Tibial nerve (tissue), 4 donors: ENCODE data around the gene PRKAB2. TPM values are rescaled to one million over a fixed set of nuclear protein-coding genes. Genes with fewer than 3 reads are reported as not detected.

Source experiments
- DNase-seq, 2 donors: peaks; one replicate each; pipeline ENCODE4 v3.0.0-alpha.2; 2019; ENCODE audit warnings: low spot score in 2 of 2
- H3K27ac ChIP-seq, 4 donors: fragments of 200-600 bp; sonication (generic) in 3 of 4; one replicate each; pipeline ENCODE4 v1.5.1; 2017 to 2019; ENCODE audit warnings: mild to moderate bottlenecking in 1 of 4
- H3K27me3 ChIP-seq, 2 donors: fragments of 200-600 bp; sonication (generic) in 1 of 2; one replicate each; pipeline versions ENCODE4 v1.5.1 to v1.6.0; 2017 to 2019
- H3K36me3 ChIP-seq, 3 donors: fragments of 200-600 bp; sonication (generic); one replicate each; pipeline ENCODE4 v1.5.1; 2018 to 2019
- H3K4me1 ChIP-seq, 4 donors: fragments of 200-600 bp; sonication (generic) in 3 of 4; one replicate each; pipeline ENCODE4 v1.5.1; 2017 to 2019
- H3K4me3 ChIP-seq, 4 donors: fragments of 200-600 bp; sonication (generic) in 3 of 4; one replicate each; pipeline ENCODE4 v1.5.1; 2017 to 2019; ENCODE audit warnings: mild to moderate bottlenecking in 1 of 4, moderate library complexity in 1 of 4
- H3K9me3 ChIP-seq, 4 donors: fragments of 200-600 bp; sonication (generic) in 3 of 4; one replicate each; pipeline ENCODE4 v1.5.1; 2017 to 2019
- CTCF ChIP-seq, 5 experiments: fragments of 200-600 bp in 3 of 5; fragments of 450-650 bp in 2 of 5; sonication (generic) in 3 of 5; IDR thresholded peaks; one replicate each; pipeline ENCODE4 v1.5.1; 2016 to 2019; ENCODE audit warnings: antibody characterized with exemption in 5 of 5, mild to moderate bottlenecking in 3 of 5, moderate library complexity in 2 of 5
- EP300 ChIP-seq, 2 donors: sonication (generic); formaldehyde crosslinking; IDR thresholded peaks; one replicate each; pipeline ENCODE4 v1.6.1; 2017; ENCODE audit warnings: antibody characterized with exemption in 2 of 2, mild to moderate bottlenecking in 1 of 2
- POLR2A ChIP-seq, 2 donors: fragments of 450-650 bp; IDR thresholded peaks; one replicate each; pipeline ENCODE4 v1.6.1; 2017; ENCODE audit warnings: antibody characterized with exemption in 2 of 2, mild to moderate bottlenecking in 2 of 2, moderate library complexity in 2 of 2
- WGBS, 2 donors: methylation state at CpG; one replicate each; pipeline ENCODE4 v1.1.5; 2018; 5-methylcytosine and 5-hydroxymethylcytosine counted together
- total RNA-seq, 4 donors: library from RNA; depleted of rRNA; stranded (reverse); fragments of >200 nt; gene quantifications; one replicate each; pipeline ENCODE4 v1.1.0, GENCODE V29; 2016

PRKAB2 gene
- total RNA-seq, 4 donors from 2014 or later, result 12.6 to 23.4 (median 15.1) TPM

DNA sequence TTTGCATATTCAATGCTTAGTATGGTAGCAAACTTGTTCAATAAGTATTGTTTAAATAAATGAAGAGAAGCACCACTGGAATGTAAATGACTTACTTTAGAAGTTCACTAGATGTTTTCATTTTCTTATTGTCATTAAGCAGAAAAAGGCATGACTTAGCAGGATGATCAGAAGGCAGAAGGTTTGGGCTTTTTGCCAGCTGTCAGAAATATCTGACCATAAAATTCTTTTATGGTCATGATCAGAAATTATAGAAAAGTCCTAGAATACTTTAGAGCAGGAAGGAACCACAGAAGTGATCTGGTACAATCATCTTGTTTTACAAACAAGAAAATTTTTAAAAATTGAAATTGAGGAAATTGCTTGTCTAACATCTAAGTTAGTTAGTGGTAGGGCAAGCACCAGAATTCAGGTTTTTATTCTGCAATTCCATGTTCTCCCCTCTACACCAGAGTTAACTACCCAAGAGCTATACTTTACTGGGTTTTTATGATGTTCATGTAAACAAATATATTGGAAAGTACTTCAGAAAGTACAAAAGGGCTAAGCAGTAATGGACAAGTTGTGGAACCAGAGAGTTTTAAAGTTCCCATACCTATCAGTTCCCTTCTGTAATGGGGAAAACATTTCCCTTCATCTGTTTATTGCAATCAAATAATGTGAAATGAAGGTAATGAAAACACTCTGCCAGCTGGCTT lies 42.7 kb upstream of the PRKAB2 start:
- H3K27ac ChIP-seq, result no peak overlapping the region
- H3K9me3 ChIP-seq, result no peaks in the 10 kb centered on the region
- TF ChIP-seq CTCF (IDR thresholded peaks at IDR 0.05) (no peak), POLR2A (IDR thresholded peaks at IDR 0.05) (no peak), EP300 (IDR thresholded peaks at IDR 0.05) (no peak)
- H3K36me3 ChIP-seq, result peaks cover 0 to 8% (median 0%) of the 10 kb centered on the region in 3 donors
- H3K4me1 ChIP-seq, result no peaks in the 10 kb centered on the region
- H3K4me3 ChIP-seq, result no peak overlapping the region
- no peaks in the 10 kb centered on the region for H3K27me3 ChIP-seq
- DNase-seq, result no peak

- Histone ChIP-seq H3K27ac (no peak overlapping the region), H3K9me3 (no peaks in the 10 kb centered on the region), H3K27me3 (no peaks in the 10 kb centered on the region), H3K36me3 (peaks cover 0 to 8% (median 0%) of the 10 kb centered on the region in 3 donors), H3K4me1 (no peaks in the 10 kb centered on the region), H3K4me3 (no peak overlapping the region)
- 85% methylated on average over 7 of the region's 7 CpGs for WGBS, 2 donors
- TF ChIP-seq POLR2A (IDR thresholded peaks at IDR 0.05), result no peak
- TF ChIP-seq EP300 (IDR thresholded peaks at IDR 0.05), result no peak
- TF ChIP-seq CTCF (IDR thresholded peaks at IDR 0.05), result no peak
- no peak for DNase-seq
Measured at GRCh38 chr1:147214325-147214724, 42.1 kb upstream of the PRKAB2 start.

DNA sequence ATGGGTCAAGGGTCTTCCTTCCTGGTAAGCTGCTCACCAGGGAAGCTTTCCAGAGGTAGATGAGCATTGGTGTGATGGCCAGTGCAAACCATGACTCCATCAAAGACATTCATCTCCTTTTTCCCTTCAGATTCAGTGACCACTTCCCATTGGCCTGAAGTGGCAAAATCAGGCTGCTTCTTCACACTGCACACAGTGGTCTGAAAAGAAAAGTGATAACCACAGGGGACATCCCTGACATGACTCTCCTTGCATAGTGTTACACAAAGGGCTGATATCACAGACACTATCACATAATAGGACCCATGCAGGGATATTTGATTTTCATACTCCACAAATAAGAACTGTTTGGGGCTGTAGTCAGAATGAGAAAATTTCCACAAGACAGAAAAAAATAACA lies 41.0 kb upstream of the PRKAB2 start:
- H3K4me3 ChIP-seq, result no peak overlapping the region
- DNase-seq, result no peak
- no peaks in the 10 kb centered on the region for H3K4me1 ChIP-seq
- H3K36me3 ChIP-seq, result peaks cover 0 to 16% (median 0%) of the 10 kb centered on the region in 3 donors
- H3K27me3 ChIP-seq, result no peaks in the 10 kb centered on the region
- H3K27ac ChIP-seq, result no peak overlapping the region
- TF ChIP-seq EP300 (IDR thresholded peaks at IDR 0.05), result no peak
- no peak for TF ChIP-seq POLR2A (IDR thresholded peaks at IDR 0.05)
- TF ChIP-seq CTCF (IDR thresholded peaks at IDR 0.05), result no peak
- no peaks in the 10 kb centered on the region for H3K9me3 ChIP-seq

- peaks cover 0 to 26% (median 0%) of the 10 kb centered on the region in 3 donors for H3K36me3 ChIP-seq
- H3K9me3 ChIP-seq, result no peaks in the 10 kb centered on the region
- no peak for DNase-seq
- H3K27ac ChIP-seq, result no peak overlapping the region
- no peak for TF ChIP-seq POLR2A (IDR thresholded peaks at IDR 0.05)
- no peak for TF ChIP-seq EP300 (IDR thresholded peaks at IDR 0.05)
- TF ChIP-seq CTCF (IDR thresholded peaks at IDR 0.05), result no peak
- no peak overlapping the region for H3K4me3 ChIP-seq
- H3K27me3 ChIP-seq, result no peaks in the 10 kb centered on the region
- H3K4me1 ChIP-seq, result no peaks in the 10 kb centered on the region
- WGBS, 2 donors, result 93 to 97% methylated on average over 2 of the region's 2 CpGs
Measured at GRCh38 chr1:147211577-147211976, 39.3 kb upstream of the PRKAB2 start.

DNA sequence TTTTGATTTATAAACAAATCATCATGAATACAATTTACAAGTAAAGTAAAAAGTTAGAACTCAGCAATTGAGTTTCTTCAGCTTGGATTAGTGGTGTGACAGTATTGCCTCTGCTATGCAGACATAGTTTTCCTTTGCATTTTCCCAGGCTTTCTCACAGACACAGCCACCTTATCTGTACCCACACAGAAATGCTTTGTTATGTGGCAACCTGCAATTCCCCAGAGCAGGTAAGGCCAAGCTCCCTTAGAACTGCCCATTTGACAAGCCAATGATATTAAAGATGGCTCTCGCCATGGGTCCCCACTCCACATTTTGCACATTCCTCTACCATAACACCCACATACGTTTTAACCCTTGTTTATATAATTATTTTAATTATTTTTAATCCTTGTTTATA lies 38.7 kb upstream of the PRKAB2 start:
- WGBS, 2 donors, result 76 to 77% methylated on average over 2 of the region's 2 CpGs
- Histone ChIP-seq H3K27ac (no peak overlapping the region), H3K4me1 (no peaks in the 10 kb centered on the region), H3K4me3 (no peak overlapping the region), H3K36me3 (peaks cover 0 to 26% (median 0%) of the 10 kb centered on the region in 3 donors), H3K9me3 (no peaks in the 10 kb centered on the region), H3K27me3 (no peaks in the 10 kb centered on the region)
- TF ChIP-seq CTCF (IDR thresholded peaks at IDR 0.05) (no peak), EP300 (IDR thresholded peaks at IDR 0.05) (no peak), POLR2A (IDR thresholded peaks at IDR 0.05) (no peak)
- DNase-seq, result no peak
